ENCODE data around the gene ETHE1. TPM values are rescaled to one million over a fixed set of nuclear protein-coding genes. Genes with fewer than 3 reads are reported as not detected.

ETHE1 gene
- total RNA-seq, 2 experiments from 2014 or later, result 68.7 to 78.8 TPM

- POLR2A ChIA-PET, result interaction anchor here (0.6 to 2.2 kb wide), 3 partner anchors 20 to 60 kb away, joined by 3 to 5 read pairs (median 4); no protein-coding TSS in a partner anchor
- H3K4me3 Mint-ChIP-seq, result peak overlapping the region; percentile 22
- H3K9me3 Mint-ChIP-seq (ENCODE audit: low read depth), result peaks cover 5% of the 10 kb centered on the region
- intact Hi-C loops (cut with DNase I, micrococcal nuclease), result no loop called here
- H3K27ac Mint-ChIP-seq, result peak overlapping the region; percentile 24
- peaks cover 17% of the 10 kb centered on the region for H3K4me1 Mint-ChIP-seq
- H3K27me3 Mint-ChIP-seq, result no peaks in the 10 kb centered on the region
- peaks cover 29% of the 10 kb centered on the region for H3K36me3 Mint-ChIP-seq (ENCODE audit: low read depth)
- CTCF ChIA-PET, result interaction anchor here (0.5 to 4.1 kb wide), 6 partner anchors 15 to 88 kb away, joined by 3 to 24 read pairs (median 4); partner anchors contain the start of gene XRCC1
- ATAC-seq, result no peak
- DNase-seq, result peak; percentile 58
Measured at GRCh38 chr19:43534816-43535761, 8.1 kb upstream of the ETHE1 start.

DNA sequence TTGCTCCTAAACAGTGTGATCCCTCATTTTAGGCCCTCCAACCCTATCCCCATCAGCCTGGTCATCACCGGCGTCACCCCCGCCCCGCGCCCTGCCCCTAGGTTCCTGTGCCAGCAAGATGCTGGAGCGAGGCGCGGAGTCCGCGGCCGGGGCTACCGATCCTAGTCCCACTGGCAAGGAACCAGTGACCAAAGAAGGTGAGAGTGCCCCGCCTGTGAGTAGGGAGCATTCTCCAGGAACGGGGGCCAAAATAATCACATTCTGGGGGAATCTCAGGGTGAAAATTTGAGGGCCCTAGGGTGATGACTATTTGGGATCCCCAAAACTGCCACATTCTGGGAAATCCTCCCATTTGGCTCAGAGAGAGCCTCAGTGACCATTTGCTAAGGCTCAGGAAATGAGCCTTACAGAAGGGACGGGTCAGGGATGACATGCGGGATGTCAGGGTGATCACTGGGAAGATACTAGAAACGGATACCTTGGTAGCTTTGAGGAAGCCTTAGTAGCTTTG lies 7.4 kb upstream of the ETHE1 start:
- intact Hi-C loops (cut with DNase I, micrococcal nuclease), result no loop called here
- H3K36me3 Mint-ChIP-seq (ENCODE audit: low read depth), result peaks cover 24% of the 10 kb centered on the region
- CTCF ChIA-PET, result interaction anchor here (0.6 to 4.1 kb wide), 6 partner anchors 14 to 276 kb away, joined by 5 to 24 read pairs (median 10); no protein-coding TSS in a partner anchor
- H3K27ac Mint-ChIP-seq, result peak overlapping the region; percentile 97
- H3K9me3 Mint-ChIP-seq (ENCODE audit: low read depth), result peaks cover 5% of the 10 kb centered on the region
- POLR2A ChIA-PET, result interaction anchor here (0.6 to 2.2 kb wide), 5 partner anchors 10 to 62 kb away, joined by 4 to 6 read pairs (median 5); partner anchors contain the start of genes IRGQ and ZNF576
- no peaks in the 10 kb centered on the region for H3K27me3 Mint-ChIP-seq
- no peak for ATAC-seq
- no peak for DNase-seq
- peak overlapping the region; percentile 83 for H3K4me3 Mint-ChIP-seq
- peaks cover 17% of the 10 kb centered on the region for H3K4me1 Mint-ChIP-seq

GRCh38 chr19:43533546-43534304 lies 6.7 kb upstream of the ETHE1 start:
- ChIA-PET CTCF (interaction anchor here (0.6 to 4.1 kb wide), 8 partner anchors 14 to 276 kb away, joined by 3 to 24 read pairs (median 8); no protein-coding TSS in a partner anchor), POLR2A (interaction anchor here (0.6 to 2.2 kb wide), 5 partner anchors 9 to 62 kb away, joined by 4 to 6 read pairs (median 5); partner anchors contain the start of genes IRGQ and ZNF576)
- Mint-ChIP-seq H3K4me1 (peaks cover 17% of the 10 kb centered on the region), H3K9me3 (ENCODE audit: low read depth) (no peaks in the 10 kb centered on the region), H3K27me3 (no peaks in the 10 kb centered on the region), H3K27ac (peak overlapping the region; percentile 97), H3K36me3 (ENCODE audit: low read depth) (peaks cover 17% of the 10 kb centered on the region), H3K4me3 (peak overlapping the region; percentile 83)
- intact Hi-C loops (cut with DNase I, micrococcal nuclease), result loop anchor here (1.0 to 2.0 kb wide), 9 partner anchors 29 to 221 kb away; partner anchors contain the start of genes IRGQ (in 2 of the 2), PHLDB3 (in 2 of the 2), ZNF576 (in 2 of the 2) and PINLYP (in 1 of the 2)
- DNase-seq (peak; percentile 99), ATAC-seq (peak; percentile 87)

DNA sequence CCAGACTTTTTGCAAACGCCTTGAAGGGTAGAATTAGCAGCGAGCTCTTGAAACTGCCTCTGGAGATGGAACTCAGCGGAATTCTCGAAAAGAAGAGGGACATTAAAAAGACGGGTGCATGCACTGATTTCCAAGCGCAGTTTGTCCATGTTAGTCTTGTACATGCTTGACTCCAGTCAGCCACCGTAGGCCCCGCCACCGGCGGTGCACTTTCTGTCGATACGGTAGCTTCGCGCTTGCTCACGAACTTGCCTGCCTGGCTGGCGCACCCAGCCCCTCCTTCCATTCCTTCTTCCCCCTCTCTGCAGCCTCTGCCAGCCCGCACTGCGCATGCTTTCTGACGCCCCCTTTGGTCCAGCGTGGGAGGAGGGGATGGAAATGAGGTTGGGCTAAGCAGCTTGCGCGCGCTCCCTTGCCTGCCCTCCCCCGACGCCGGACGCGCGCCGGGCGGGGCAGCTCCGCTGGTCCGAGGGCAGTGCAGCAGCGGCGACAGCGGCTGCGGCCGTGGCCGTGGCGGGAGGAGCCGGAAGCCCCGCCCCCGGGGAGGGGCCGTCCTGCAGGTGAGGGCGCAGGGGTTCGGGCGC lies 6.1 kb upstream of the ETHE1 start, which contains the start of gene ZNF575:
Gene ZNF575 (plus strand): TSS at position 227 of the 584 bp plus-strand sequence. CDS start 1,235 bp downstream, outside the sequence.
- Mint-ChIP-seq H3K4me1 (peaks cover 20% of the 10 kb centered on the region), H3K4me3 (peak within 1 kb of the TSS; percentile 83), H3K9me3 (ENCODE audit: low read depth) (no peaks in the 10 kb centered on the region), H3K27me3 (no peaks in the 10 kb centered on the region), H3K27ac (peak within 1 kb of the TSS; percentile 97), H3K36me3 (ENCODE audit: low read depth) (peaks cover 11% of the 10 kb centered on the region)
- POLR2A ChIA-PET, result interaction anchor here (0.6 to 2.2 kb wide), 6 partner anchors 8 to 469 kb away, joined by 3 to 6 read pairs (median 4); partner anchors contain the start of genes IRGQ and ZNF576
- DNase-seq (peak; percentile 95), ATAC-seq (peak; percentile 57)
- CTCF ChIA-PET, result interaction anchor here (0.6 to 4.1 kb wide), 8 partner anchors 13 to 277 kb away, joined by 3 to 24 read pairs (median 8); no protein-coding TSS in a partner anchor
- intact Hi-C loops (cut with DNase I, micrococcal nuclease), result loop anchor here (1.0 to 2.0 kb wide), 9 partner anchors 29 to 221 kb away; partner anchors contain the start of genes IRGQ (in 2 of the 2), PHLDB3 (in 2 of the 2), ZNF576 (in 2 of the 2) and PINLYP (in 1 of the 2)

GRCh38 chr19:43532571-43532961 lies 5.6 kb upstream of the ETHE1 start:
- ChIA-PET POLR2A (interaction anchor here (0.6 to 0.8 kb wide), 3 partner anchors 22 to 469 kb away, joined by 3 to 6 read pairs (median 3); no protein-coding TSS in a partner anchor), CTCF (interaction anchor here (0.6 to 4.1 kb wide), 9 partner anchors 12 to 277 kb away, joined by 3 to 24 read pairs (median 6); no protein-coding TSS in a partner anchor)
- Mint-ChIP-seq H3K36me3 (ENCODE audit: low read depth) (peaks cover 9% of the 10 kb centered on the region), H3K27ac (peak overlapping the region; percentile 92), H3K4me3 (peak overlapping the region; percentile 83), H3K27me3 (no peaks in the 10 kb centered on the region), H3K4me1 (peaks cover 24% of the 10 kb centered on the region), H3K9me3 (ENCODE audit: low read depth) (no peaks in the 10 kb centered on the region)
- DNase-seq (no peak), ATAC-seq (peak; percentile 11)
- intact Hi-C loops (cut with DNase I, micrococcal nuclease), result loop anchor here in 1 of 2 experiments (2.0 kb wide), 1 partner anchor 64 kb away; the partner anchor contains the start of genes IRGQ and ZNF576

- peak overlapping the region; percentile 70 for H3K27ac Mint-ChIP-seq
- POLR2A ChIA-PET, result interaction anchor here (0.6 to 1.5 kb wide), 15 partner anchors 9 to 1658 kb away, joined by 3 to 11 read pairs (median 4); partner anchors contain the start of gene PLAUR
- H3K36me3 Mint-ChIP-seq (ENCODE audit: low read depth), result peaks cover 3% of the 10 kb centered on the region
- H3K4me3 Mint-ChIP-seq, result peak overlapping the region; percentile 92
- CTCF ChIA-PET, result interaction anchor here (0.6 to 2.1 kb wide), 13 partner anchors 8 to 679 kb away, joined by 3 to 13 read pairs (median 4); partner anchors contain the start of genes IRGQ and ZNF576
- intact Hi-C loops (cut with DNase I, micrococcal nuclease), result loop anchor here (1.0 to 10.0 kb wide), 9 partner anchors 24 to 1103 kb away; partner anchors contain the start of genes KCNN4 (in 2 of the 2), IRGQ (in 1 of the 2), LIPE (in 1 of the 2) and PHLDB3 (in 1 of the 2)
- H3K9me3 Mint-ChIP-seq (ENCODE audit: low read depth), result no peaks in the 10 kb centered on the region
- H3K27me3 Mint-ChIP-seq, result no peaks in the 10 kb centered on the region
- DNase-seq (peak; percentile 27), ATAC-seq (peak; percentile 23)
- H3K4me1 Mint-ChIP-seq, result peaks cover 27% of the 10 kb centered on the region
Measured at GRCh38 chr19:43527860-43528622, 1.0 kb upstream of the ETHE1 start.

- Mint-ChIP-seq H3K27ac (peak overlapping the region; percentile 94), H3K4me3 (peak overlapping the region; percentile 92), H3K4me1 (peaks cover 22% of the 10 kb centered on the region), H3K27me3 (no peaks in the 10 kb centered on the region), H3K9me3 (ENCODE audit: low read depth) (no peaks in the 10 kb centered on the region), H3K36me3 (ENCODE audit: low read depth) (peaks cover 8% of the 10 kb centered on the region)
- peak; percentile 16 for ATAC-seq
- POLR2A ChIA-PET, result interaction anchor here (1.0 to 1.4 kb wide), 3 partner anchors 63 to 70 kb away, joined by 4 to 8 read pairs (median 5); partner anchors contain the start of genes IRGQ and ZNF576
- CTCF ChIA-PET, result interaction anchor here (0.6 to 3.7 kb wide), 9 partner anchors 22 to 489 kb away, joined by 3 to 21 read pairs (median 4); partner anchors contain the start of genes IRGQ and PHLDB3
- DNase-seq, result peak; percentile 65
- intact Hi-C loops (cut with DNase I, micrococcal nuclease), result loop anchor here (1.0 to 10.0 kb wide), 6 partner anchors 37 to 1101 kb away; partner anchors contain the start of genes KCNN4 (in 2 of the 2), IRGQ (in 1 of the 2), LIPE (in 1 of the 2) and ZNF576 (in 1 of the 2)
Measured at GRCh38 chr19:43525836-43526771, 897 bp downstream of the ETHE1 start.

Data from activated CD4-positive, alpha-beta T cell treated with anti-CD3 and anti-CD28 coated beads for 36 hours (primary cell).